NCI-H446 treated with DMSO at 0.1 percent for 48 hours (cell line): ENCODE measurements around the gene EIF3F.

Experiments
- DNase-seq: peaks from one replicate; lab custom pipeline; 2025; lab: John Stamatoyannopoulos, UW

The EIF3F gene

DNA sequence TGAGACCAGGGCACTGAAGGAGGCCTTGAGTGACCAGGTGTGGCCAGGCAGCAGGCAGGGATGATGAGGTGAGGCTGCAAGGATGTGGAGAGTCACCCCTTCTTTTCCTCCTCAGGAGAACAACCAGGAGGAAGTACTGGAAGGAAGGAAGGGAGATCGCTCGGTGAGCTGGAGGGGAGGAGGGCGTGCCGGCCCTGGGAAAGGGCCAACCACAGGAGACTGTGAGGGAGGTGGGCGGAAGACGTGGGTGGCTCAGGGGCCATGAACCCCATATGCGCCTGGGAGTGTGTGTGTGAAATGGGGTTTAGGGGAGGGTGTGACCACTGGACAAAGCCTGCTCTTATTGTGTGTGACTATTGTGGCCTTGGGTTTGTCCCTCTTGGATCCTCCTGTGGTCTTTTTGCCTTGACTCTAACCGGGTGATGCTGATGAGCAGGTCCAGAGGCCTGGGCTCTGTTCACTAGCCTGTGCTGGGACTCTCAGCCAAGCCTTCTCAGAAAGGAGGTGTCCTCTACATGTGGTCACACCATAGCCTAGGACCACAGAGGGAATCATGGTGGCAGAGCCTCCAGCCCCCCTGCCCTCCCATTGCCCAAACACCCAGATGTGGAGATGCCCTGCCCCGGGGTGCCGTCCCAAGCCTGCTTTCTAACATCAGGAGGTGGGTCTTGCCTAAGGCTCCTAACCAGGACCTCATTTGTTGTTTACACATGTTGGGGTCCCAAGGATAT is 52.6 kb downstream of the EIF3F start:
- no peak for DNase-seq

DNA sequence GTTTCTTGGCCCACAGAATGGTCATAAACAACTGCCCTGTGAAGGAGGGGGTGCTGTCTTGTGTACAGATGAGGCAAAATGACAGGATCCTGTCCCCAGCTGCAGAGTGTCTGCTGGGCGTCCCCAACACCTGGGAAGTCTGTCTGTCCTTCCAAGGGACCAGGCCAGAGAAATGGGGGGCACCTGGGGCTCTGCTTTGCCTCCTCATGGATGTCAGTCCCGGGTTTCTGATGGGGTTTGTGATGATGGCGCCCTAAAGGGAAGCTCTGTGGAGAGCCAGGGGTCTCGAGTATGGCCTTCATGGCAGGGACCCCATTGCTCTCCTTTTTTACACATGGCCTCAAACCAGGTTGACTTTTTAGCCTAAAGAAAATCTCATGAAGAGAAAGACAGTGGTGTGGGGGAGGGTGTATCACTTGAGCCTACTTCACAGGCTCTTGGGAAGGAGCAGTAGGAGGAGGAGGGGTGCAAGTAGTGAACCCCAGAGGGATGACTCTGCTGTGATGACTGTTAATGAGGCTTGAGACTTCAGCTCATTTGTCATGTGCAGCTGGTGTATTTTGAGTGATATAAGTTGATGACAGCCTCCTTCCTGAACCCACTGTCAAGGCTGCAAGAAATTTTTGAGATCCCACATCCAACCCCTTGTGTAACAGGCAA is 53.3 kb downstream of the EIF3F start:
- DNase-seq, result no peak

DNA sequence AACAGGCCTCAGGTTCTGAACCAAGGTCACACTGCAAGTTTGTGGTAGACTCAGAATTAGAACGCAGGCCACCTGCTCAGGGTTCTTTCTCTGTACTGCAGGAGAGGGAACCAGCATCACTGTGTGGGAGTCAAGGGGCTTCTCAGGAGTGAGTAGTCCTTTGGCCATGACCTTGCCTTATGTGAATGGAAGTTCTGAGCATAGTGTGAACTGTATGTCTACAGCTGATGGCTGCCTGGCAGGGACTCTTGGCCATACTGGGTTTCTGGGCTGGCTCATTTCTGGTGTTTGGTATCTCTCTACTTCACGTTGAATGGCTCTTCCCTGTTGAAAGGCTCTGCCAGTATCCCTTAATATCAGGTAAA is 53.8 kb downstream of the EIF3F start:
- no peak for DNase-seq

- DNase-seq, result no peak
Observed at GRCh38 chr11:8041576-8041975, 54.4 kb downstream of the EIF3F start.

DNA sequence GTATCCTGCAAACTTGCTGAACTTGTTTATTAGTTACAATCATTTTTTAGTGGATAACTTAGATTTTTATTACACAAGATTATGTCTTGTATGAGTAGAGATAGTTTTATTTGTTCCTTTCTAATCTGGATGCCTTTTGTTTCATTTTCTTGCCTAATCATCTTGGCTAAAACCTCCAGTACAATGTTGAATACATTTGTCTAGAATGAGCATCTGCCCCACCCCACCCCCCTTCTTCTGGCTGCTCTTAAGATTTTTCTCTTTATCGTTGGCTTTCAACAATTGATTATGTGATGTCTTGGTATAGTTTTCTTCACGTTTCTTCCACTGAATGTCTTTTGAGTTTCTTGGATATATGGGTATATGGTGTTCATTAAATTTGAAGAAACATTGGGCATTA is 56.6 kb downstream of the EIF3F start:
- no peak for DNase-seq

DNA sequence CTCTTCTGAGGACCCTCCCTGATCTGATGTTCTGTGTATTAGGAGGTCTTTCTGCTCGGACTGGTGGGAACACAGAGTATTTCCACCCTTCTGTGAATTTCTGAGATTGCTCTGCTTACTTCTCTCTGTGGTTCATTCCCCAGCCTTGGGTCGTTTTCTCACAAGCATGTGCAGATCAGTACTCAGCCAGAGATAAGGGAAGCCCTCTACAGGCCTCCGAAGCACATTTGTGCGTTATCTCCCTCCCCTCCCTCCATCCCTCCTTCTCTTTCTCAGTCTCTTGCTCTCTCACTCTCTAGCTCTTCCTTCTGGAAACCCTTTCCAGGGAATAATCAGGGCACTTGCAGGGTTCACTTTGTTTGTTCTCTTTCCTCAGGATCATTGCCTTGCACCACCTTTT is 58.7 kb downstream of the EIF3F start:
- no peak for DNase-seq

- no peak for DNase-seq
Observed at GRCh38 chr11:8047382-8047781, 60.2 kb downstream of the EIF3F start.

- DNase-seq, result no peak
Observed at GRCh38 chr11:8049084-8049483, 61.9 kb downstream of the EIF3F start.
